Measurements from ENCODE around the gene WWP2.

The WWP2 gene

DNA sequence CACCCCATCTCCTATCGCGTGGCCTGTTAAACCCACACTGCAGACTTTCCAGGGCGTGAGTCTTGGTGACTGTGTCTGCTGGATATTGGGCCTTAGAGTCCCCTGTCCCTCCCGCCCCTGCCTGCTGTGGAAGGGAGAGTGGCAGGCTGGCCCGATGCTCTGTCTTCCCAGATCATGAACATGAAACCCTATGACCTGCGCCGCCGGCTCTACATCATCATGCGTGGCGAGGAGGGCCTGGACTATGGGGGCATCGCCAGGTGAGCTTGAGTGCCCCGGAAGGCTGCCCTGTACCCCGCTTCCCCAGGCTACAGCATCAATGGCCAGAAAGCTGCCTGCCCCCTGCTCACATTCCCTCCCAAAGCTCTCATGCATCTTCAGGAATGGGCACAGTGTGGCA lies 169.5 kb downstream of the WWP2 start:
- FAIRE-seq (no peak), DNase-seq (ENCODE audit: insufficient read length, low spot score) (no peak)
- TF ChIP-seq, protein P1, sequence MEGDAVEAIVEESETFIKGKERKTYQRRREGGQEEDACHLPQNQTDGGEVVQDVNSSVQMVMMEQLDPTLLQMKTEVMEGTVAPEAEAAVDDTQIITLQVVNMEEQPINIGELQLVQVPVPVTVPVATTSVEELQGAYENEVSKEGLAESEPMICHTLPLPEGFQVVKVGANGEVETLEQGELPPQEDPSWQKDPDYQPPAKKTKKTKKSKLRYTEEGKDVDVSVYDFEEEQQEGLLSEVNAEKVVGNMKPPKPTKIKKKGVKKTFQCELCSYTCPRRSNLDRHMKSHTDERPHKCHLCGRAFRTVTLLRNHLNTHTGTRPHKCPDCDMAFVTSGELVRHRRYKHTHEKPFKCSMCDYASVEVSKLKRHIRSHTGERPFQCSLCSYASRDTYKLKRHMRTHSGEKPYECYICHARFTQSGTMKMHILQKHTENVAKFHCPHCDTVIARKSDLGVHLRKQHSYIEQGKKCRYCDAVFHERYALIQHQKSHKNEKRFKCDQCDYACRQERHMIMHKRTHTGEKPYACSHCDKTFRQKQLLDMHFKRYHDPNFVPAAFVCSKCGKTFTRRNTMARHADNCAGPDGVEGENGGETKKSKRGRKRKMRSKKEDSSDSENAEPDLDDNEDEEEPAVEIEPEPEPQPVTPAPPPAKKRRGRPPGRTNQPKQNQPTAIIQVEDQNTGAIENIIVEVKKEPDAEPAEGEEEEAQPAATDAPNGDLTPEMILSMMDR (IDR thresholded peaks at IDR 0.05; ENCODE audit: insufficient read depth, missing control alignments), result no peak

DNA sequence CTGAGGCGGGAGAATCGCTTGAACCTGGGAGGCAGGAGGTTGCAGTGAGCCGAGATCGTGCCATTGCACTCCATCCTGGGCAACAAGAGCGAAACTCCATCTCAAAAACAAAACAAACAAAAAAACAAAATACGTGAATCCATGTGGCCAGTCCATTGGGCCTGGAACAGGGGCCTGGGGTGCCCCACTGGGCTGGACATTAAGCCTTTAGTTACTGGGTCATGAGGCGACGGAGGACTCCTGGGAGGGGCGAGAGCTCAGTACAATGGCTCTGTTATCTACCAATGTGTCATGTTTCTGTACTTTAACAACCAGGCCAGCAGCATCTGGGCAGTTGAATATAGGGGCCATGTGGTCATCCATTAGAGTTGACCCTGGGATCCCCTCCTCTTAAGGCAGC lies 170.1 kb downstream of the WWP2 start:
- FAIRE-seq (no peak), DNase-seq (ENCODE audit: insufficient read length, low spot score) (no peak)
- TF ChIP-seq, protein P1 (IDR thresholded peaks at IDR 0.05; ENCODE audit: insufficient read depth, missing control alignments), result no peak

DNA sequence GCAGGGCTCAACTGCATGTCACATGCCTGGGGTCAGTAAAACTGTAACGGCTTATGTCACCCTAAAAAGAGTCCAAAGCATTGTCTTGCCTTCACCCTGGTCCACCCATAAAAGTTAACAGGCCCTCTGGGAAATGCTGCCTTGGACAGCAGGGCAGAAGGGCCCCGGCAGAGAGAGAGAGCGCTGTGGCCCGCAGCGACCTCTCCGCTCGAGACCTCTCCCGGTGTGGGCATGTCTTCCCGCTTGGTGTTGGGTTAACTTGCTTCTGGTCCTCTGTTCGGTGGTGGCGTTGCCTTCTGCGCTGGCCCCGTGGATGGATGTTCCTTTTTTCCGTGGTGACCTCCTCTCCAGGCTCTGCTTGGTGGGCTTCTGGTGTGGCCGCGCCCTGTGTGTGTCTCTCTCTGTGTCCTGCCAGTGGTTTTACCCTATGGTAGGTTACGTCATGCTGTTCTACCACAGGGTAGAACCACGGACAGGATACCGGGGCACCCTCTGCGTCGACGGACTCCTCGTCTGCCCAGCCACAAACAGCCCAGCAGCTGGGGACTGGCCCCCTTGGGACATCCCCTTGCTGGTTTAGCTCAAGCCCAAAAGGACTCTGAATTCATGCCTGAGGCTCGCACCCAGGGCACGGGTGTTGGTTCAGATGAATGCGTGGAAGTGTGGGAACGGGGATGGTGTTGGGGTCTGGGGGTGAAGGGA lies 170.7 kb downstream of the WWP2 start:
- DNase-seq (ENCODE audit: insufficient read length, low spot score), result no peak
- TF ChIP-seq, protein P1 (IDR thresholded peaks at IDR 0.05; ENCODE audit: insufficient read depth, missing control alignments), result no peak
- no peak for FAIRE-seq

DNA sequence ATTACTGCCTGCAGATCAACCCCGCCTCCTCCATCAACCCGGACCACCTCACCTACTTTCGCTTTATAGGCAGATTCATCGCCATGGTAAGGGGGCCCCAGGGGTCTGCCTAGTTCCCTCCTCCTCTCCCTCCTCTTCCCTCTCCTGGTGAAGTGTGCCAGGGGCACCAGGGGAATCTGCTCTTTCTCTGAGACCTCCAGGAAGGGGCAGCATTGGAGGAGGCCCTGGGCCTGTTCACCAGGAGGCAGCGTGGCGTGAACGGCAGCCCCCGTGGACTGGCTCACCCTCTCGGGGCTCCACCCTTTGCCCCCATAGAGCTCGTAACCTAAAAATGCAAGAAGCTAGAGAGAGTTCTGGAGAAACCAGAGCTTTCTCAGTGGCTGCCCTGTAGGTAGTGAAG lies 171.9 kb downstream of the WWP2 start:
- TF ChIP-seq, protein P1 (IDR thresholded peaks at IDR 0.05; ENCODE audit: insufficient read depth, missing control alignments), result no peak
- no peak for FAIRE-seq
- no peak for DNase-seq (ENCODE audit: insufficient read length, low spot score)

DNA sequence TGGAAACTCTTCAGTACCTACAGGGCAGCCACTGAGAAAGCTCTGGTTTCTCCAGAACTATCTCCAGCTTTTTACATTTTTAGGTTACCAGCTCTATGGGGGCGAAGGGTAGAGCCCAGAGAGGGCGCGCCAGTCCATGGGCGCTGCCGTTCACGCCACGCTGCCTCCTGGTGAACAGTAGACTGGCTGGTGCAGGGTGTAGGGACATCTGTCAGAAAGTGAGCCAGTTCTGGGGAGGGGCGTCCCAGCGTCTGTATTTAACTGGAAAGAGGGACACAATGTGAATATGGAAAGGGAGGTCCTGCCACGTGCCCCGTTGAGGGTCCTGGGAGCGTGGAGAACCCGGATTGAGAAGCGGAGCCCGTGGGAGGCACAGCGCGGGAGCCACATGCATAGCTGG lies 172.6 kb downstream of the WWP2 start:
- TF ChIP-seq, protein P1 (IDR thresholded peaks at IDR 0.05; ENCODE audit: insufficient read depth, missing control alignments), result no peak

DNA sequence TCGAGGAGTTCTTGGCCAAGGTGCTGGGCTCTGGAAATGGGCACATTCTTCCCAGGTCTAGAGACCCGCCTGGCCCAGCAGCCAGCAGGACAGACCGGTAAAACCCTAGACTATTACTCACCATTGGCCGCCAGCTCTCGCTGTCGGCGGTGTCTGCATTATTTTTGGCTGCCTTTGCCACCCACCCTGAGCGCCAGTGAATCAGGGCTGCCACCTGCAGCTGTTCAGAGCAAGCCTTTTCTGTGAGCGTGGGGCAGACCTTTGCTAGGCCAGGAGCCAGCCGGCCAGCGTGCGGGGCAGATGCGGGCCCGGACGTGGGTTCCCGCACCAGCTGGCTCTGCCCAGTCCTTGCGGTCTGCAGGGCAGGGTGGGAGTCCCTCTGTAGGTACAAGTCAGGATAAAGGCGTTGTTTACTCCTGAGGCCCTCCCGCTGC lies 173.2 kb downstream of the WWP2 start:
- FAIRE-seq, result no peak

More for the DNA sequence above, 172.6 kb downstream of the WWP2 start:
- FAIRE-seq, result no peak
- DNase-seq (ENCODE audit: insufficient read length, low spot score), result no peak

DNA sequence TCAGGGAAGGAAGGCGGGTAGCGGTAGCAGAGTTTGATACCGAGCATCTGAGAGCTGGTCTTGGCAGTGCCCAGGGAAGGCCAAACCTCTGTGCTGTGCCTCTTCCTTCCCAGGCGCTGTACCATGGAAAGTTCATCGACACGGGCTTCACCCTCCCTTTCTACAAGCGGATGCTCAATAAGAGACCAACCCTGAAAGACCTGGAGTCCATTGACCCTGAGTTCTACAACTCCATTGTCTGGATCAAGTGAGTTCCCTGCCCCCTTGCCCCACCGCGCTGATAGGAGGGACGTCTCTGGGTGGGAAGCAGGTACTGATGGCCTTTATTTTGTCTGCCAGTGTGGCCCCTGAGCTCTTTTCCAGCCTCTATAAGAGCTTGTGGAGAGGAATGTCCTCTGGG lies 173.6 kb downstream of the WWP2 start:
- TF ChIP-seq, protein P1 (IDR thresholded peaks at IDR 0.05; ENCODE audit: insufficient read depth, missing control alignments), result no peak
- no peak for FAIRE-seq
- DNase-seq (ENCODE audit: insufficient read length, low spot score), result no peak

More for the DNA sequence above, 173.2 kb downstream of the WWP2 start:
- no peak for DNase-seq (ENCODE audit: insufficient read length, low spot score)
- TF ChIP-seq, protein P1 (IDR thresholded peaks at IDR 0.05; ENCODE audit: insufficient read depth, missing control alignments), result no peak
